LHCN-M2 (cell line): Measurements from ENCODE around the gene LCN6. TPM values are rescaled to one million over a fixed set of nuclear protein-coding genes. Genes with fewer than 3 reads are reported as not detected.

Source experiments
- DNase-seq: peaks from one replicate; pipeline ENCODE4 v3.0.0-alpha.2; 2012; ENCODE audit warnings: low read depth
- total RNA-seq: library from RNA; depleted of rRNA; stranded (reverse); fragments of >200 nt; gene quantifications from 2 replicates; pipeline ENCODE4 v1.2.3, GENCODE V29; 2014; rRNA removed

The LCN6 gene
- total RNA-seq, 1 experiment from 2014 or later, result not detected

- DNase-seq, result no peak
These were observed 54.0 kb downstream of the LCN6 start for GRCh38 chr9:136694163-136694871.

Other genes with a start within 250 kb of the LCN6 start
- gene NOTCH1, start 202.5 kb downstream of the LCN6 start, total RNA-seq, result 9.1 and 10.8 TPM in 2 replicates
- gene EGFL7, start 85.6 kb downstream of the LCN6 start, total RNA-seq, result 7.6 and 8.9 TPM in 2 replicates
- gene AGPAT2, start 61.1 kb downstream of the LCN6 start, total RNA-seq, result 36.2 and 40.2 TPM in 2 replicates
- gene DIPK1B, start 36.0 kb downstream of the LCN6 start, total RNA-seq, result 0.77 TPM in 1 of 2 replicates, not detected in the other
- gene LCN10, start 5.6 kb downstream of the LCN6 start, total RNA-seq, result not detected in 2 replicates
- gene LCN8, start 9.7 kb upstream of the LCN6 start, total RNA-seq, result not detected in 2 replicates
- gene LCN15, start 16.0 kb upstream of the LCN6 start, total RNA-seq, result not detected in 2 replicates
- gene TMEM141, start 42.8 kb upstream of the LCN6 start, total RNA-seq, result 61.2 and 76.3 TPM in 2 replicates
- 1.4 TPM in 1 of 2 replicates, not detected in the other for gene CCDC183, start 47.8 kb upstream of the LCN6 start, total RNA-seq
- gene RABL6, start 59.4 kb upstream of the LCN6 start, total RNA-seq, result 83.4 and 91.3 TPM in 2 replicates
- 3.1 and 3.6 TPM in 2 replicates for gene AJM1, start 94.0 kb upstream of the LCN6 start, total RNA-seq
- 109 and 122 TPM in 2 replicates for gene PHPT1, start 100.9 kb upstream of the LCN6 start, total RNA-seq
- 3.8 and 7.2 TPM in 2 replicates for gene MAMDC4, start 103.8 kb upstream of the LCN6 start, total RNA-seq
- 335 and 349 TPM in 2 replicates for gene EDF1, start 117.8 kb upstream of the LCN6 start, total RNA-seq
- gene TRAF2, start 138.0 kb upstream of the LCN6 start, total RNA-seq, result 11.7 and 12.6 TPM in 2 replicates
- 205 and 264 TPM in 2 replicates for gene FBXW5, start 196.2 kb upstream of the LCN6 start, total RNA-seq
- gene C8G, start 196.7 kb upstream of the LCN6 start, total RNA-seq, result not detected in 2 replicates
- gene LCN12, start 203.7 kb upstream of the LCN6 start, total RNA-seq, result not detected in 2 replicates
- 2.0 TPM in 1 of 2 replicates, not detected in the other for gene PTGDS, start 229.0 kb upstream of the LCN6 start, total RNA-seq
- gene LCNL1, start 234.5 kb upstream of the LCN6 start, total RNA-seq, result 0.11 TPM in 1 of 2 replicates, not detected in the other
- gene PAXX, start 243.9 kb upstream of the LCN6 start, total RNA-seq, result 53.2 and 67.3 TPM in 2 replicates
- gene CLIC3, start 248.0 kb upstream of the LCN6 start, total RNA-seq, result 0.52 TPM in 1 of 2 replicates, not detected in the other